B cell (primary cell): Measurements from ENCODE around the gene ADAMTS5. TPM values are rescaled to one million over a fixed set of nuclear protein-coding genes. Genes with fewer than 3 reads are reported as not detected.

Experiments used
- ATAC-seq: fragments of 200-7000 bp; cut with Tn5 transposase; one replicate; pipeline ENCODE4 v1.10.0; 2021; ENCODE audit warnings: low read depth, mild to moderate bottlenecking, moderate number of reproducible peaks, moderate library complexity
- CTCF ChIA-PET: fragments of 350-600 bp; sonication (Branson Sonifier 250); formaldehyde crosslinking; loops from one replicate; lab custom pipeline; 2021; ENCODE audit warnings: antibody characterized with exemption, inconsistent platforms; lab: Charles Lee
- POLR2A ChIA-PET: fragments of 350-600 bp; sonication (Branson Sonifier 250); formaldehyde crosslinking; loops from one replicate; lab custom pipeline; 2021; ENCODE audit warnings: antibody characterized with exemption; lab: Charles Lee
- DNase-seq: peaks from one replicate; pipeline ENCODE4 v3.0.0; 2013
- H2AFZ ChIP-seq: 2 replicates; pipeline ENCODE4 v1.6.1; 2012; ENCODE audit warnings: mild to moderate bottlenecking, low read depth, low read length; ENCODE audit not compliant: insufficient read depth, poor library complexity, severe bottlenecking
- H3K27ac ChIP-seq, 2 donors: 1 replicate in 1 of 2; 2 replicates in 1 of 2; pipeline ENCODE4 v1.5.1; 2012 to 2013; ENCODE audit warnings: low read length in 2 of 2, mild to moderate bottlenecking in 2 of 2, moderate library complexity in 1 of 2
- H3K27me3 ChIP-seq, 4 experiments: fragments of 200-600 bp in 1 of 4; sonication (generic) in 1 of 4; replicated peaks in 1 of 4; 1 replicate in 2 of 4; 2 replicates in 2 of 4; pipeline versions ENCODE4 v1.6.1 to v1.7.0; 2013 to 2016; ENCODE audit warnings: low read length in 3 of 4, mild to moderate bottlenecking in 2 of 4, mixed read lengths in 1 of 4, moderate library complexity in 1 of 4; ENCODE audit not compliant: insufficient read depth in 4 of 4, control insufficient read depth in 3 of 4; ENCODE audit errors: control extremely low read depth in 1 of 4
- H3K36me3 ChIP-seq, 2 experiments: replicated peaks in 1 of 2; 1 replicate in 1 of 2; 2 replicates in 1 of 2; pipeline versions ENCODE4 v1.6.1 to v1.7.1; 2013; ENCODE audit warnings: low read length in 1 of 2; ENCODE audit not compliant: insufficient read depth in 2 of 2, control insufficient read depth in 1 of 2; ENCODE audit errors: control extremely low read depth in 1 of 2, extremely low read depth in 1 of 2
- H3K4me1 ChIP-seq, 2 donors: fragments of 200-600 bp in 1 of 2; sonication (generic) in 1 of 2; 1 replicate in 1 of 2; 2 replicates in 1 of 2; pipeline versions ENCODE4 v1.5.1 to v1.6.1; 2013 to 2017; ENCODE audit warnings: low read length in 2 of 2; ENCODE audit not compliant: control insufficient read depth in 2 of 2, insufficient read depth in 2 of 2
- H3K4me2 ChIP-seq: replicated peaks from 2 replicates; pipeline ENCODE3; 2012; ENCODE audit warnings: mild to moderate bottlenecking, low read depth, low read length; ENCODE audit not compliant: poor library complexity, severe bottlenecking
- H3K4me3 ChIP-seq, 5 experiments: fragments of 200-600 bp in 1 of 5; sonication (generic) in 1 of 5; 1 replicate in 3 of 5; 2 replicates in 2 of 5; pipeline versions ENCODE4 v1.5.1 to v1.7.0; 2011 to 2016; ENCODE audit warnings: low read length in 4 of 5, mild to moderate bottlenecking in 4 of 5, low read depth in 2 of 5, control low read depth in 1 of 5, moderate library complexity in 1 of 5; ENCODE audit not compliant: insufficient read depth in 1 of 5; ENCODE audit errors: control extremely low read depth in 1 of 5, extremely low read depth in 1 of 5
- H3K79me2 ChIP-seq: fragments of 200-600 bp; sonication (generic); one replicate; pipeline ENCODE4 v1.6.0; 2016; ENCODE audit warnings: low read length; ENCODE audit not compliant: control insufficient read depth, insufficient read depth
- H3K9ac ChIP-seq: fragments of 200-600 bp; sonication (generic); 2 replicates; pipeline ENCODE4 v1.6.1; 2017; ENCODE audit warnings: mild to moderate bottlenecking, low read length, moderate library complexity
- H3K9me3 ChIP-seq, 3 donors: one replicate each; pipeline versions ENCODE4 v1.6.1 to v1.7.1; 2013; ENCODE audit warnings: low read length in 2 of 3; ENCODE audit not compliant: control insufficient read depth in 2 of 3, insufficient read depth in 1 of 3; ENCODE audit errors: control extremely low read depth in 1 of 3
- H4K20me1 ChIP-seq: 2 replicates; pipeline ENCODE4 v1.6.0; 2012; ENCODE audit warnings: mild to moderate bottlenecking, low read length; ENCODE audit not compliant: insufficient read depth, control insufficient read depth, poor library complexity, severe bottlenecking
- H3K27ac Mint-ChIP-seq: one replicate; pipeline ENCODE4 v1.8.0; 2021; ENCODE audit warnings: mixed read lengths
- H3K27me3 Mint-ChIP-seq: one replicate; pipeline ENCODE4 v1.8.0; 2021; ENCODE audit warnings: mixed read lengths
- H3K4me1 Mint-ChIP-seq: one replicate; pipeline ENCODE4 v1.8.0; 2021; ENCODE audit warnings: mixed read lengths
- H3K4me3 Mint-ChIP-seq: one replicate; pipeline ENCODE4 v1.8.0; 2021; ENCODE audit warnings: mixed read lengths
- H3K9me3 Mint-ChIP-seq: one replicate; pipeline ENCODE4 v1.8.0; 2022; ENCODE audit warnings: mixed read lengths; ENCODE audit not compliant: insufficient read depth
- CTCF ChIP-seq: fragments of 200-600 bp; IDR thresholded peaks from one replicate; pipeline ENCODE4 v1.8.0; 2022; ENCODE audit warnings: antibody characterized with exemption, mild to moderate bottlenecking
- EZH2 ChIP-seq: IDR thresholded peaks from 2 replicates; pipeline ENCODE4 v1.6.1; 2012; ENCODE audit warnings: borderline replicate concordance, low read depth, mild to moderate bottlenecking, moderate library complexity, low read length; ENCODE audit not compliant: insufficient read depth, poor library complexity, severe bottlenecking
- WGBS: methylation state at CpG from one replicate; pipeline ENCODE4 v1.1.5; 2013; ENCODE audit warnings: missing lambda C conversion rate; ENCODE audit not compliant: insufficient coverage; 5-methylcytosine and 5-hydroxymethylcytosine counted together
- intact Hi-C: fragments of 100-400 bp; cut with micrococcal nuclease; formaldehyde crosslinking; loops from one replicate; pipeline ENCODE4 v1.10.0; 2022
- polyA plus RNA-seq: library from polyadenylated mRNA; depleted of rRNA; stranded (reverse); fragments of >200 nt; gene quantifications from 2 replicates; pipeline ENCODE4 v1.2.3, GENCODE V29; 2012
- total RNA-seq, 2 donors: library from RNA; stranded (reverse); fragments of 120-200 nt in 1 of 2; gene quantifications; 1 replicate in 1 of 2; 2 replicates in 1 of 2; pipeline versions ENCODE4 v1.2.3 to v1.2.4, GENCODE V29; 2013 to 2022

The ADAMTS5 gene
- total and polyA plus RNA-seq, 2 donors (not counting 1 experiment from before 2014, with no cell fraction given) = 0.01 TPM; not detected in 1

DNA sequence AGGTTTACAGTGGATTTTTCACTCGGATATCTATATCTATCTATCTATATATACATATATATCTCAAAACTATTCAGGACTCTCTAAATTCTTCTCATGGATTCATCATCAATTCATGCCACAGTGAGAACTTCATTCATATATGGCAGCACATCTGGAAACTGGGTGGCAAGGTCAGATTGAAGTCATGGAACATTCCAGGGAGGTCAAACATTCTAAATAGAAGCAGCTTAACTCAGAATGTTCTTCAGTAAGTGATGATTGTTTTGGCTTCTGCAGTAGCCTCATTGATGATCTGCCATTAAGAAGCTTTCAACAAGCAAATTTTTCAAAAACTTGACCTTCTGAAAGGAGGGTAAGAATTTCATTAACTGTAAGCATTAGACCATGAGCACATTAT, 74.7 kb downstream of the ADAMTS5 start:
- H3K4me3 Mint-ChIP-seq = no peak overlapping the region

DNA sequence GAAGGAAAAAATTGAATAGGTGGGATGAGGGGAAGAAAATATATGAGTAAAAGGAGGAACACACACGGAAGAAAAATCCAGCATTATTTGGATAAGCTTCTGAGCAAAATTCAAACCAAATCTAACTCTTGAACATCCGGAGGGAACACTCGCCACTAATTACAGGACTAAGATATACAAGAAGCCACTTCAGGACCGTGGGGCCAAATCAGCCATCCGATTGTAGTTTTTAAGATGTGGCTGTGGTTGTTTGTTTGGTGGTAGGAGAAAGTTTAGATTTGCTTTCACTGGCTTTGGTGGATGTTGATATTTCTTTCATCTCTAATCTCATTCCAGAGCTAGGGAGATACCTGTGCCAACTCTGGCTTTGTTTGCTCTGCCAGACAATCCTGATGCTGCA, 78.0 kb downstream of the ADAMTS5 start:
- H2AFZ ChIP-seq = no peak overlapping the region
- ATAC-seq = no peak
- no peak for DNase-seq
- no peak overlapping the region for H3K4me3 ChIP-seq
- no peak for TF ChIP-seq CTCF
- TF ChIP-seq EZH2 = no peak
- ChIA-PET CTCF (no interaction called here), POLR2A (no interaction called here)
- H4K20me1 ChIP-seq = no peaks in the 10 kb centered on the region
- H3K4me3 Mint-ChIP-seq = no peak overlapping the region
- H3K4me2 ChIP-seq = no peak overlapping the region
- no peaks in the 10 kb centered on the region for H3K9me3 Mint-ChIP-seq
- no peaks in the 10 kb centered on the region for H3K27me3 ChIP-seq
- no peaks in the 10 kb centered on the region for H3K4me1 ChIP-seq
- no peaks in the 10 kb centered on the region for H3K27me3 Mint-ChIP-seq
- H3K9ac ChIP-seq = no peak overlapping the region
- intact Hi-C loops = no loop called here
- H3K27ac ChIP-seq = no peak overlapping the region
- no peak overlapping the region for H3K27ac Mint-ChIP-seq
- WGBS = no CpG with 5 or more reads among the region's 5 CpGs
- no peaks in the 10 kb centered on the region for H3K36me3 ChIP-seq
- no peaks in the 10 kb centered on the region for H3K79me2 ChIP-seq
- no peaks in the 10 kb centered on the region for H3K9me3 ChIP-seq
- no peaks in the 10 kb centered on the region for H3K4me1 Mint-ChIP-seq

More for the DNA sequence above, 74.7 kb downstream of the ADAMTS5 start:
- H3K4me1 Mint-ChIP-seq = no peaks in the 10 kb centered on the region
- Histone ChIP-seq H3K27ac (no peak overlapping the region), H3K36me3 (no peaks in the 10 kb centered on the region), H3K79me2 (no peaks in the 10 kb centered on the region), H3K9ac (no peak overlapping the region), H3K9me3 (no peaks in the 10 kb centered on the region), H3K4me2 (no peak overlapping the region), H3K4me3 (no peak overlapping the region), H2AFZ (no peak overlapping the region), H3K4me1 (no peaks in the 10 kb centered on the region), H4K20me1 (no peaks in the 10 kb centered on the region), H3K27me3 (no peaks in the 10 kb centered on the region)
- H3K27ac Mint-ChIP-seq = no peak overlapping the region
- ATAC-seq (no peak), DNase-seq (no peak)
- intact Hi-C loops = no loop called here
- ChIA-PET CTCF (no interaction called here), POLR2A (no interaction called here)
- no peaks in the 10 kb centered on the region for H3K27me3 Mint-ChIP-seq
- no peaks in the 10 kb centered on the region for H3K9me3 Mint-ChIP-seq
- no CpG with 5 or more reads among the region's 1 CpG for WGBS
- TF ChIP-seq CTCF = no peak
- no peak for TF ChIP-seq EZH2
